DOHH2 (cell line): ENCODE measurements around the gene RPL37A.

ENCODE experiments used
- H3F3A ChIP-seq: fragments of 200-600 bp; sonication (generic), shearing (Covaris generic); 2 replicates; pipeline ENCODE4 v1.6.0; 2016; ENCODE audit warnings: antibody characterized with exemption, mild to moderate bottlenecking; ENCODE audit not compliant: control insufficient read depth, insufficient read depth
- H3K27ac ChIP-seq: fragments of 200-600 bp; sonication (generic); 2 replicates; pipeline ENCODE4 v1.5.1; 2014; ENCODE audit warnings: low read depth, mild to moderate bottlenecking, low read length, moderate library complexity
- H3K27me3 ChIP-seq: fragments of 200-600 bp; sonication (generic); 2 replicates; pipeline ENCODE4 v1.6.1; 2014; ENCODE audit warnings: mild to moderate bottlenecking, low read length, mixed read lengths; ENCODE audit not compliant: control insufficient read depth
- H3K36me3 ChIP-seq: fragments of 200-600 bp; sonication (generic); 2 replicates; pipeline ENCODE4 v1.6.1; 2014; ENCODE audit warnings: mild to moderate bottlenecking, low read length, moderate library complexity, mixed read lengths; ENCODE audit not compliant: control insufficient read depth
- H3K4me1 ChIP-seq: fragments of 200-600 bp; sonication (generic); 2 replicates; pipeline ENCODE4 v1.6.1; 2014; ENCODE audit warnings: mild to moderate bottlenecking, low read length, mixed read lengths; ENCODE audit not compliant: control insufficient read depth
- H3K4me2 ChIP-seq: fragments of 200-600 bp; sonication (generic); 2 replicates; pipeline ENCODE4 v1.6.0; 2014; ENCODE audit warnings: mild to moderate bottlenecking, low read length, moderate library complexity
- H3K4me3 ChIP-seq: fragments of 200-600 bp; sonication (generic); 2 replicates; pipeline ENCODE4 v1.5.1; 2014; ENCODE audit warnings: mild to moderate bottlenecking, low read length, mixed read lengths
- H3K79me2 ChIP-seq: fragments of 200-600 bp; sonication (generic); 2 replicates; pipeline ENCODE4 v1.6.1; 2014; ENCODE audit warnings: mild to moderate bottlenecking, low read length, mixed read lengths; ENCODE audit not compliant: control insufficient read depth
- H3K9me2 ChIP-seq: fragments of 200-600 bp; sonication (generic); replicated peaks from 2 replicates; pipeline ENCODE4 v1.6.1; 2014; ENCODE audit warnings: mild to moderate bottlenecking, low read length, mixed read lengths; ENCODE audit not compliant: control insufficient read depth
- H3K9me3 ChIP-seq: fragments of 200-600 bp; sonication (generic); 2 replicates; pipeline ENCODE4 v1.6.1; 2014; ENCODE audit warnings: antibody characterized with exemption, low read length, mixed read lengths; ENCODE audit not compliant: control insufficient read depth, insufficient read depth
- H4K20me1 ChIP-seq: fragments of 200-600 bp; sonication (generic); 2 replicates; pipeline ENCODE4 v1.6.0; 2014; ENCODE audit warnings: low read depth, mild to moderate bottlenecking, antibody characterized with exemption, low read length, moderate library complexity; ENCODE audit not compliant: control insufficient read depth, insufficient read depth
- CTCF ChIP-seq: fragments of 200-600 bp; sonication (generic); IDR thresholded peaks from one replicate; pipeline ENCODE4 v1.5.1; 2014; ENCODE audit warnings: antibody characterized with exemption, mild to moderate bottlenecking, low read depth, low read length; ENCODE audit not compliant: poor library complexity, severe bottlenecking
- EZH2phosphoT487 ChIP-seq: fragments of 200-600 bp; sonication (generic); IDR thresholded peaks from 2 replicates; pipeline ENCODE4 v1.6.1; 2017; ENCODE audit warnings: borderline replicate concordance, mild to moderate bottlenecking, antibody characterized with exemption, low read length, moderate library complexity, mixed read lengths

Gene RPL37A

DNA sequence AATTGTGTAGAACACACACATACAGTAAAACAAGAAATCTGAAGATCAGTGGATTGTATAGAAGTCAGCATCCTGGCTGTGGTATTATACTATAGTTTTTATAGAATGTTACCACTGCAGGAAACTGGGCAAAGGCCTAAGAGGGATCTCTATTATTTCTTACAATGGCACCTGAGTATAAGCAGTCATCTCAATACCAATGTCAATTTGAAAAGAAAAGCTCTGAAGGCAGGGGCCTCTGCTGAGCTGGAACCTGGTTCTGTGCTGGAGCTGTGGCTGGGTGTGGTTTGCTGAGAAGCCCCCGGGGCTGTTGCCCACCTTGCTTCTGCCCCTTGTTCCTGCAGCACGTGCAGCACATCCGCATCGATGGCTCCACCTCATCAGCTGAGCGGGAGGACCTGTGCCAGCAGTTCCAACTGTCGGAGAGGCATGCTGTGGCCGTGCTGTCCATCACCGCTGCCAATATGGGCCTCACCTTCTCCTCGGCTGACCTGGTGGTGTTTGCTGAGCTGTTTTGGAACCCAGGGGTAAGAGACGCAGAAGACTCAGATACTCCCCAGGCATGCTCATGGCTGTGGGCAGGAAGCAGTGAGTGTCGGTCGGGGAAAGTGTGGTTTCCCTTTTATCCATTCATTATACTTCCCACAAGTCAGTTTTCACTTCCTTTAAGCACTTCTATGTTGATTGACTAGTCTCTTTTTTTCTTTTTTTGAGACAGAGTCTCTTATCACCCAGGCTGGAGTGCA, 23.5 kb upstream of the RPL37A start:
- no peak overlapping the region for H3K4me2 ChIP-seq
- no peak for TF ChIP-seq CTCF
- TF ChIP-seq EZH2phosphoT487, result no peak
- no peak overlapping the region for H3K4me3 ChIP-seq
- peaks cover 11% of the 10 kb centered on the region; the same call in 1 of the 2 replicates for H3K36me3 ChIP-seq
- no peak overlapping the region for H3K27ac ChIP-seq
- H3K9me3 ChIP-seq, result no peaks in the 10 kb centered on the region
- no peaks in the 10 kb centered on the region for H3K9me2 ChIP-seq
- no peaks in the 10 kb centered on the region for H3K27me3 ChIP-seq
- no peaks in the 10 kb centered on the region for H4K20me1 ChIP-seq
- H3F3A ChIP-seq, result no peaks in the 10 kb centered on the region
- H3K79me2 ChIP-seq, result no peaks in the 10 kb centered on the region
- peaks cover 6% of the 10 kb centered on the region; the same call in 1 of the 2 replicates for H3K4me1 ChIP-seq

DNA sequence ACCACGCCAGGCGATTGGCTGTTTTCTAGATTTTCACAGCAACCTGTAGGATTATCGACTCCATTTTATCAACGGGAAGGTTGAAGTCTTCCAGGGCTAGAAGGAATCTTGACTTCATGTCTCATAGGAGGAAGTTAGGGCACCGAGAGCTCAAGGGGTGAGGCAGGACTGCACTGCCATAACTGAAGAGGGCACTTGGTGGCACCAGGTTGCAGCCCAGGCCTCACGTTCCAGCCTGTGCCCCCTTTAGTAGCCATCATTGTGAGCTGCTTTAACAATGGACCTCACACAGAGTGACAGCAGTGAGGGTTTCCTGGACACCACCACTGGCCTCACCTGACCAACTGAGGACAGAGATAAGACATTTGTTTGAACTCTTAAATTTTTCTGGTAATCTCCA, 22.9 kb upstream of the RPL37A start:
- no peaks in the 10 kb centered on the region for H3K9me2 ChIP-seq
- no peaks in the 10 kb centered on the region for H3F3A ChIP-seq
- no peaks in the 10 kb centered on the region for H3K79me2 ChIP-seq
- H3K9me3 ChIP-seq, result no peaks in the 10 kb centered on the region
- H3K4me2 ChIP-seq, result no peak overlapping the region
- TF ChIP-seq EZH2phosphoT487, result no peak
- TF ChIP-seq CTCF, result no peak
- H3K36me3 ChIP-seq, result peaks cover 14% of the 10 kb centered on the region; the same call in 1 of the 2 replicates
- H3K27ac ChIP-seq, result no peak overlapping the region
- no peaks in the 10 kb centered on the region for H4K20me1 ChIP-seq
- no peak overlapping the region for H3K4me3 ChIP-seq
- H3K27me3 ChIP-seq, result no peaks in the 10 kb centered on the region
- peaks cover 6% of the 10 kb centered on the region; the same call in 1 of the 2 replicates for H3K4me1 ChIP-seq

DNA sequence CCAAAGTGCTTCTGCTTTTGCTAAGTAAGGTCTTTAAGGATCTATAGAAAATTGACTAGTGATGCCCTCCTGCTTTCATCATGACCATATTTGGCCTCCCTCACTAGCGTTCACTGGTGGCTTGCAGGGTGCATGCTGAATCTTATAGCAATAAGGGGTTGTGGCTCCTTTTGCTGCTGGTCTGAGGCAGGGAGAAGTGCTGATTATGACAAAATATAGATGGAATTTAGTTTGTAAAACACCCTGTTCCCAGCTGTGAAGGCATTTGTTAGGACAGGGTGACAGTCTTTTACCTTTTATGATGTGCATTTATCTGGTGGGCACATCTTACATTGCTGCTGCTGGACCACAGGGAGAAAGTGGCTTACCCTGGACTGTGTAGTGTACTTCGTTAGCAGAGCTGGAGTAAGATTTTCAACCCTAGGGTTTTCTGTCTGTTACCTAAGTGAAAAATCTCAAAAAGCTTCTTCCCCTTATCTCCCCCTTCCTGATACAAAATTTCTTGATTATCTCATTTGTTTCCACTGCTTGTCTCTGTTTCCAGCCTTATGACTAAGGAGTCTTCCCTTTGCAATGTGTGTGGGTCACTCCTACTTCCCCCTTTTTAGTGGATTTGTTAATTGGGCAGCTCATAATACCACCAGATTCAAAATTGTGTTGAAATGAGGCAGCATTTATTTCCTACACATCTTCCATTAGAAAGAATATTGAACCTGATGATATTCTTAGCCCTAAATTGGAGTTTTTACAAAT, 21.2 kb upstream of the RPL37A start:
- no peaks in the 10 kb centered on the region for H3K9me3 ChIP-seq
- TF ChIP-seq CTCF, result no peak
- TF ChIP-seq EZH2phosphoT487, result no peak
- no peak overlapping the region for H3K4me2 ChIP-seq
- H3K36me3 ChIP-seq, result peaks cover 14% of the 10 kb centered on the region; the same call in 1 of the 2 replicates
- no peaks in the 10 kb centered on the region for H3K27me3 ChIP-seq
- H3K4me3 ChIP-seq, result no peak overlapping the region
- no peak overlapping the region for H3K27ac ChIP-seq
- peaks cover 6% of the 10 kb centered on the region; the same call in 1 of the 2 replicates for H3K4me1 ChIP-seq
- no peaks in the 10 kb centered on the region for H3F3A ChIP-seq
- H4K20me1 ChIP-seq, result no peaks in the 10 kb centered on the region
- no peaks in the 10 kb centered on the region for H3K9me2 ChIP-seq
- no peaks in the 10 kb centered on the region for H3K79me2 ChIP-seq
